ENCODE measurements around the gene CCDC71L. TPM values are rescaled to one million over a fixed set of nuclear protein-coding genes. Genes with fewer than 3 reads are reported as not detected.

CCDC71L gene
- total and polyA plus RNA-seq, 2 donors (not counting 1 experiment from before 2014, with no cell fraction given), result 11.7 to 29.5 TPM

DNA sequence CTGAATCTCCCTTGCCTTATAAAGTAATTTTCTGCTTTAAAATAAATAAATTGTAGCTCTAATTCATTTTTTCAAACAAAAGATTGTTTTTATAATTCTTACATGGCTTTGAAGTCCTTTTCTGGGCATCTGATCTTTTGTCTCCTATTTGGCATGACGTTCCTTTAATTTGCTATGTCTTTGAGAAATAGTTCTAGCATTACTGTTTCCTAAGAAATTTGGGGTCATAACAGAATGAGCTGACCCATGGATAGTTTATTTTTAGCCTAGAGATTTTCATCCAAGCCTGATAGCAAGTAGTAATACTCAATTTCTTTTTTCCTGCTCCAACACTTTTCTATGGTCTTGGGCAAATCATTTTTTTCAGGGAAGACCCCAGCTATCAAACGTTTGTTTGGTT is 31.4 kb downstream of the CCDC71L start:
- Histone ChIP-seq H3K9ac (ENCODE audit: low read length) (no peak overlapping the region), H3K4me1 (ENCODE audit: control insufficient read depth in 2 of 2, insufficient read depth in 2 of 2, low read length in 2 of 2) (no peaks in the 10 kb centered on the region), H3K9me3 (ENCODE audit: control extremely low read depth in 1 of 3, control insufficient read depth in 2 of 3, insufficient read depth in 1 of 3, low read length in 2 of 3) (no peaks in the 10 kb centered on the region), H4K20me1 (ENCODE audit: control insufficient read depth, insufficient read depth, low read length, poor library complexity, severe bottlenecking) (no peaks in the 10 kb centered on the region), H3K79me2 (ENCODE audit: control insufficient read depth, insufficient read depth, low read length) (no peaks in the 10 kb centered on the region), H3K4me2 (replicated peaks; ENCODE audit: low read depth, low read length, poor library complexity, severe bottlenecking) (no peak overlapping the region), H3K4me3 (ENCODE audit: control extremely low read depth in 1 of 5, extremely low read depth in 1 of 5, insufficient read depth in 1 of 5, low read depth in 2 of 5, low read length in 4 of 5) (no peak overlapping the region), H3K27ac (ENCODE audit: low read length in 2 of 2) (no peak overlapping the region), H2AFZ (ENCODE audit: insufficient read depth, low read depth, low read length, poor library complexity, severe bottlenecking) (no peak overlapping the region), H3K27me3 (replicated peaks in 1 of 4; ENCODE audit: control extremely low read depth in 1 of 4, control insufficient read depth in 3 of 4, insufficient read depth in 4 of 4, low read length in 3 of 4) (peaks cover 0 to 3% (median 0%) of the 10 kb centered on the region in 4 experiments), H3K36me3 (replicated peaks in 1 of 2; ENCODE audit: control extremely low read depth in 1 of 2, control insufficient read depth in 1 of 2, extremely low read depth in 1 of 2, insufficient read depth in 2 of 2, low read length in 1 of 2) (no peaks in the 10 kb centered on the region)
- no CpG with 5 or more reads among the region's 2 CpGs for WGBS (ENCODE audit: insufficient coverage)
- Mint-ChIP-seq H3K4me3 (no peak overlapping the region), H3K27me3 (no peaks in the 10 kb centered on the region), H3K9me3 (ENCODE audit: insufficient read depth) (no peaks in the 10 kb centered on the region), H3K27ac (no peak overlapping the region), H3K4me1 (no peaks in the 10 kb centered on the region)
- TF ChIP-seq EZH2 (IDR thresholded peaks at IDR 0.05; ENCODE audit: borderline replicate concordance, insufficient read depth, low read depth, low read length, poor library complexity, severe bottlenecking), result no peak
- TF ChIP-seq, protein P1, sequence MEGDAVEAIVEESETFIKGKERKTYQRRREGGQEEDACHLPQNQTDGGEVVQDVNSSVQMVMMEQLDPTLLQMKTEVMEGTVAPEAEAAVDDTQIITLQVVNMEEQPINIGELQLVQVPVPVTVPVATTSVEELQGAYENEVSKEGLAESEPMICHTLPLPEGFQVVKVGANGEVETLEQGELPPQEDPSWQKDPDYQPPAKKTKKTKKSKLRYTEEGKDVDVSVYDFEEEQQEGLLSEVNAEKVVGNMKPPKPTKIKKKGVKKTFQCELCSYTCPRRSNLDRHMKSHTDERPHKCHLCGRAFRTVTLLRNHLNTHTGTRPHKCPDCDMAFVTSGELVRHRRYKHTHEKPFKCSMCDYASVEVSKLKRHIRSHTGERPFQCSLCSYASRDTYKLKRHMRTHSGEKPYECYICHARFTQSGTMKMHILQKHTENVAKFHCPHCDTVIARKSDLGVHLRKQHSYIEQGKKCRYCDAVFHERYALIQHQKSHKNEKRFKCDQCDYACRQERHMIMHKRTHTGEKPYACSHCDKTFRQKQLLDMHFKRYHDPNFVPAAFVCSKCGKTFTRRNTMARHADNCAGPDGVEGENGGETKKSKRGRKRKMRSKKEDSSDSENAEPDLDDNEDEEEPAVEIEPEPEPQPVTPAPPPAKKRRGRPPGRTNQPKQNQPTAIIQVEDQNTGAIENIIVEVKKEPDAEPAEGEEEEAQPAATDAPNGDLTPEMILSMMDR (IDR thresholded peaks at IDR 0.05), result no peak
- intact Hi-C loops (cut with micrococcal nuclease), result no loop called here
- ATAC-seq (ENCODE audit: low read depth) (no peak), DNase-seq (no peak)
- CTCF ChIA-PET, result interaction anchor here (0.9 to 1.4 kb wide), 2 partner anchors 107 kb away, joined by 3 to 4 read pairs; no protein-coding TSS in a partner anchor
- POLR2A ChIA-PET, result no interaction called here

DNA sequence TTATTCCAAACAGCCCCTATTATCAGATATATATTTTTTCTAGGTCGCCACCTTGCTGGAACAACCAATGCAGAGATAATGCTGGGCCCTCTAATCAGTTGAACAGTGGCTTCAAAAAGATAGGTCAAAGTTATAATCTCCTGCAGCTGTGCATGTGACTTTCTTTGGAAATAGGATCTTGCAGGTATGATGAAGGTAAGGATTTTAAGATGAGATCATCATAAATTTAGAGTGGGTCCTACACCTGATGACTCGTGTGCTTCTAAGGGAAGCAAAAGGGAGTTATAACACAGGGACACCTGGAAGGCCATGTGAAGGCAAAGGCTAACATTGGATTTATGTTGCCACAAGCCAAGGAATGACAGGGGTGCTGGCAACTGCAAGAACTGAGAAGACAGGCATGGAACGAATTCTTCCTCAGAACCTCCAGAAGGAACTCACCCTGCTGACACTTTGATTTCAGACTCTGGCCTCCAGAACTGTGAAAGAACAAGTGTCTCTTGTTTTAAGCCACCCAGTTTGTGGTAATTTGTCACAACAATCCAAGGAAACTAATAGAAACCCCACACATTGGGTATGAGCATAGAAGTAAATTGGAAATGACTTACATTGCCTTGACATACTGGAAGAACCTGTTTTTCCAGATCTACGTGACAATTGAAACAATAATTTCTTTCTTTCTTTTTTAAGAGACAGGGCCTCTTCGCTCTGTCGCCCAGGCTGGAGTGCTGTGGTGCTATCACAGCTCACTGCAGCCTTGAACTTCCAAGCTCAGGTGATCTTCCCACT is 34.4 kb downstream of the CCDC71L start:
- DNase-seq (no peak), ATAC-seq (ENCODE audit: low read depth) (no peak)
- Histone ChIP-seq H3K4me2 (replicated peaks; ENCODE audit: low read depth, low read length, poor library complexity, severe bottlenecking) (no peak overlapping the region), H3K27me3 (replicated peaks in 1 of 4; ENCODE audit: control extremely low read depth in 1 of 4, control insufficient read depth in 3 of 4, insufficient read depth in 4 of 4, low read length in 3 of 4) (peaks cover 0 to 3% (median 0%) of the 10 kb centered on the region in 4 experiments), H3K9ac (ENCODE audit: low read length) (no peak overlapping the region), H3K36me3 (replicated peaks in 1 of 2; ENCODE audit: control extremely low read depth in 1 of 2, control insufficient read depth in 1 of 2, extremely low read depth in 1 of 2, insufficient read depth in 2 of 2, low read length in 1 of 2) (no peaks in the 10 kb centered on the region), H3K4me3 (ENCODE audit: control extremely low read depth in 1 of 5, extremely low read depth in 1 of 5, insufficient read depth in 1 of 5, low read depth in 2 of 5, low read length in 4 of 5) (no peak overlapping the region), H3K27ac (ENCODE audit: low read length in 2 of 2) (no peak overlapping the region), H3K79me2 (ENCODE audit: control insufficient read depth, insufficient read depth, low read length) (no peaks in the 10 kb centered on the region), H4K20me1 (ENCODE audit: control insufficient read depth, insufficient read depth, low read length, poor library complexity, severe bottlenecking) (no peaks in the 10 kb centered on the region), H3K4me1 (ENCODE audit: control insufficient read depth in 2 of 2, insufficient read depth in 2 of 2, low read length in 2 of 2) (no peaks in the 10 kb centered on the region), H3K9me3 (ENCODE audit: control extremely low read depth in 1 of 3, control insufficient read depth in 2 of 3, insufficient read depth in 1 of 3, low read length in 2 of 3) (peaks cover 0 to 8% (median 0%) of the 10 kb centered on the region in 3 donors), H2AFZ (ENCODE audit: insufficient read depth, low read depth, low read length, poor library complexity, severe bottlenecking) (no peak overlapping the region)
- ChIA-PET CTCF (no interaction called here), POLR2A (no interaction called here)
- 98% methylated on average over 6 of the region's 6 CpGs for WGBS (ENCODE audit: insufficient coverage)
- intact Hi-C loops (cut with micrococcal nuclease), result no loop called here
- Mint-ChIP-seq H3K9me3 (ENCODE audit: insufficient read depth) (peaks cover 3% of the 10 kb centered on the region), H3K27me3 (no peaks in the 10 kb centered on the region), H3K4me1 (no peaks in the 10 kb centered on the region), H3K27ac (no peak overlapping the region), H3K4me3 (no peak overlapping the region)
- no peak for TF ChIP-seq EZH2 (IDR thresholded peaks at IDR 0.05; ENCODE audit: borderline replicate concordance, insufficient read depth, low read depth, low read length, poor library complexity, severe bottlenecking)
- TF ChIP-seq, protein P1 (IDR thresholded peaks at IDR 0.05), result no peak
